Naive thymus-derived CD4-positive, alpha-beta T cell (primary cell): ENCODE measurements around the gene ZW10. TPM values are rescaled to one million over a fixed set of nuclear protein-coding genes. Genes with fewer than 3 reads are reported as not detected.
"Not testable (repeated sequence)": the region's sequence is repeated elsewhere in the genome, so short reads cannot be mapped to it uniquely, and the experiment has no call there.

Experiments used
- ATAC-seq: fragments of 150-1000 bp; cut with Tn5 transposase; 2 replicates; pipeline ENCODE4 v1.10.0; 2021; ENCODE audit warnings: mild to moderate bottlenecking, moderate library complexity
- CTCF ChIA-PET: fragments of 350-600 bp; sonication (Branson Sonifier 250); formaldehyde crosslinking; loops from one replicate; lab custom pipeline; 2021; ENCODE audit warnings: antibody characterized with exemption; lab: Charles Lee
- POLR2A ChIA-PET: fragments of 350-600 bp; sonication (Branson Sonifier 250); formaldehyde crosslinking; loops from one replicate; lab custom pipeline; 2021; ENCODE audit warnings: antibody characterized with exemption, inconsistent platforms; lab: Charles Lee
- DNase-seq, 9 donors: peaks; one replicate each; pipeline versions ENCODE4 v3.0.0 to v3.0.0-alpha.2; 2020 to 2022; ENCODE audit warnings: mixed read lengths in 1 of 9
- H3K27ac ChIP-seq: one replicate; pipeline ENCODE4 v1.7.0; 2013; ENCODE audit warnings: mild to moderate bottlenecking, low read depth, low read length, moderate library complexity
- H3K27me3 ChIP-seq, 2 donors: one replicate each; pipeline ENCODE4 v1.7.0; 2013; ENCODE audit warnings: low read length in 2 of 2, mild to moderate bottlenecking in 2 of 2, moderate library complexity in 2 of 2; ENCODE audit not compliant: control insufficient read depth in 2 of 2, insufficient read depth in 2 of 2
- H3K36me3 ChIP-seq, 3 experiments: 1 replicate in 2 of 3; 2 replicates in 1 of 3; pipeline ENCODE4 v1.7.0; 2013; ENCODE audit warnings: low read length in 3 of 3, mild to moderate bottlenecking in 3 of 3, moderate library complexity in 1 of 3; ENCODE audit not compliant: insufficient read depth in 3 of 3, control insufficient read depth in 2 of 3
- H3K4me1 ChIP-seq, 2 donors: one replicate each; pipeline ENCODE4 v1.7.0; 2013; ENCODE audit warnings: low read length in 2 of 2, mild to moderate bottlenecking in 2 of 2, moderate library complexity in 1 of 2; ENCODE audit not compliant: control insufficient read depth in 2 of 2, insufficient read depth in 2 of 2
- H3K4me3 ChIP-seq: 2 replicates; pipeline ENCODE4 v1.7.0; 2013; ENCODE audit warnings: mild to moderate bottlenecking, low read length
- H3K9me3 ChIP-seq, 3 experiments: 1 replicate in 2 of 3; 2 replicates in 1 of 3; pipeline ENCODE4 v1.7.0; 2013; ENCODE audit warnings: low read length in 3 of 3; ENCODE audit not compliant: control insufficient read depth in 2 of 3
- H3K27ac Mint-ChIP-seq, 9 donors: one replicate each; pipeline ENCODE4 v1.8.0; 2020 to 2022; ENCODE audit warnings: mixed read lengths in 9 of 9, mild to moderate bottlenecking in 8 of 9, moderate library complexity in 5 of 9, inconsistent platforms in 2 of 9
- H3K27me3 Mint-ChIP-seq, 5 donors: one replicate each; pipeline ENCODE4 v1.8.0; 2021 to 2022; ENCODE audit warnings: mixed read lengths in 5 of 5, mild to moderate bottlenecking in 1 of 5
- H3K36me3 Mint-ChIP-seq, 5 donors: one replicate each; pipeline ENCODE4 v1.8.0; 2020 to 2022; ENCODE audit warnings: mixed read lengths in 5 of 5, mild to moderate bottlenecking in 3 of 5, inconsistent platforms in 1 of 5
- H3K4me1 Mint-ChIP-seq, 7 donors: one replicate each; pipeline ENCODE4 v1.8.0; 2020 to 2022; ENCODE audit warnings: mixed read lengths in 7 of 7, mild to moderate bottlenecking in 3 of 7, inconsistent platforms in 1 of 7
- H3K4me3 Mint-ChIP-seq, 10 donors: one replicate each; pipeline ENCODE4 v1.8.0; 2020 to 2022; ENCODE audit warnings: mild to moderate bottlenecking in 10 of 10, mixed read lengths in 10 of 10, moderate library complexity in 6 of 10, inconsistent platforms in 2 of 10
- H3K9me3 Mint-ChIP-seq, 11 donors: one replicate each; pipeline ENCODE4 v1.8.0; 2020 to 2022; ENCODE audit warnings: mixed read lengths in 11 of 11, mild to moderate bottlenecking in 4 of 11, inconsistent platforms in 1 of 11, moderate library complexity in 1 of 11
- intact Hi-C, 2 donors: fragments of 100-400 bp; cut with micrococcal nuclease; formaldehyde crosslinking; loops; one replicate each; pipeline ENCODE4 v1.15.1; 2023
- polyA plus RNA-seq, 2 donors: library from polyadenylated mRNA; unstranded; fragments of 300-500 nt; fragmentation: Illumina TruSeq; gene quantifications; one replicate each; pipeline ENCODE4 v1.2.3, GENCODE V29; 2021
- total RNA-seq, 6 experiments: library from RNA in 5 of 6; stranded (reverse) in 5 of 6; gene quantifications; 1 replicate in 5 of 6; 2 replicates in 1 of 6; pipeline ENCODE4 v1.2.3 and lab custom pipeline; 2021 to 2026

Gene ZW10
- total and polyA plus RNA-seq, 7 experiments from 2014 or later = 5.0 to 21.2 (median 10.6) TPM

DNA sequence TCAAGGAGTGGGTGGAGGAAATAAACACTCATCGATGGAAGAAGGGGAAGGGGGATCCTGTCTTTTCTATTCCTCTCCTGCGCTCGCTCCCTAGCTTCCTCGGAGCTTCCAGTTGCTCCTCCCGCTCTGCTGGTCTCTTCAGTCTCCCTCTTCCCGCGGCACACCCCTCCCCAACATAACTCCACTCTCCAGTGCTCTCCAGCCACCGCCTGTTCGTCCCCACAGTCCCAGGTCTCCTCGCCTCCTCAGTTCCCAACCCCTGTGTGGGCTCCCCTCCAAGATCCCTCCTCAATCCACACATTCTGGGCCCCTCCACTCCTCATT, 438 bp downstream of the ZW10 start:
- Mint-ChIP-seq H3K4me1 (peaks cover 20 to 42% (median 33%) of the 10 kb centered on the region in 7 donors), H3K36me3 (peaks cover under 1 to 13% (median 4%) of the 10 kb centered on the region in 5 donors), H3K27ac (peak overlapping the region; percentile 80 to 97 (median 93)), H3K27me3 (peaks cover 0 to 10% (median 0%) of the 10 kb centered on the region in 5 donors), H3K4me3 (peak overlapping the region; percentile 92 to 100 (median 98)), H3K9me3 (no peaks in the 10 kb centered on the region)
- Histone ChIP-seq H3K27ac (peak overlapping the region; percentile 81), H3K9me3 (no peaks in the 10 kb centered on the region), H3K4me3 (peak overlapping the region; percentile 86), H3K4me1 (peaks cover 0 to 4% of the 10 kb centered on the region in 2 donors), H3K36me3 (peaks cover 0 to 13% (median 0%) of the 10 kb centered on the region in 3 experiments), H3K27me3 (no peaks in the 10 kb centered on the region)
- intact Hi-C loops = loop anchor here (1.0 to 10.0 kb wide), 11 partner anchors 24 to 1902 kb away; partner anchors contain the start of genes C11orf71 (in 2 of the 2), PTS (in 2 of the 2), RBM7 (in 2 of the 2) and TTC12 (in 2 of the 2)
- ATAC-seq (no peak), DNase-seq (peak in 2 of 9 donors; percentile 6 to 8)
- ChIA-PET POLR2A (interaction anchor here (0.6 kb wide), 1 partner anchor 1597 kb away, joined by 3 read pairs; no protein-coding TSS in a partner anchor), CTCF (interaction anchor here (0.5 to 0.8 kb wide), 2 partner anchors 458 to 460 kb away, joined by 3 read pairs; no protein-coding TSS in a partner anchor)

DNA sequence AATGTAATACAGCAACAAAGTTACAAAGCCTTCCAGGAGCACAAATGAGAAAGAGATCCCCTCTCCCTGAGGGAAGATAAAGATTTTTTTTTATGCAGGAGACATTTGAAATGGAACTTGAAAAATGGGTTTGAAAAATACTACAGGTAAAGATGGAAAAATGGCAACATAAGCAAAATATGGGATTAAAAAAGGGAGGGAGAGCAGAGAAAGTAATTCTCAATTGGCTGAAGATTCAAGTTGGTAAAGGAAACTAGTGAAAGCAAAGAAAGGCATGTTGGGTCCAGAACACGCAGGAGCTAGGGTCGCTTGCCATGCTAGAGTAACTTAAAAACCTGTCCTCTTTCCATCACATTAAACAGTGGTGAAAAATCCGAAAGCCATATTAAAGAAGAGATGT, 1.5 kb downstream of the ZW10 start:
- no peak for ATAC-seq
- peak overlapping the region in 2 of 9 donors; percentile 16 to 54 for H3K27ac Mint-ChIP-seq
- no peak overlapping the region for H3K27ac ChIP-seq
- H3K4me3 Mint-ChIP-seq = peak overlapping the region; percentile 64 to 100 (median 98)
- peaks cover 24 to 52% (median 43%) of the 10 kb centered on the region in 7 donors for H3K4me1 Mint-ChIP-seq
- intact Hi-C loops = loop anchor here (2.0 to 10.0 kb wide), 6 partner anchors 25 to 1685 kb away; partner anchors contain the start of genes PTS (in 1 of the 2), SDHD (in 1 of the 2) and TIMM8B (in 1 of the 2)
- ChIA-PET POLR2A (interaction anchor here (0.8 kb wide), 1 partner anchor 17 kb away, joined by 4 read pairs; no protein-coding TSS in a partner anchor), CTCF (no interaction called here)
- no peaks in the 10 kb centered on the region for H3K9me3 Mint-ChIP-seq
- no peaks in the 10 kb centered on the region for H3K9me3 ChIP-seq
- H3K27me3 ChIP-seq = no peaks in the 10 kb centered on the region
- DNase-seq = no peak
- no peak overlapping the region for H3K4me3 ChIP-seq
- H3K4me1 ChIP-seq = peaks cover 0 to 4% of the 10 kb centered on the region in 2 donors
- peaks cover 0 to 5% (median 0%) of the 10 kb centered on the region in 5 donors for H3K27me3 Mint-ChIP-seq
- H3K36me3 ChIP-seq = peaks cover 0 to 18% (median 6%) of the 10 kb centered on the region in 3 experiments
- peaks cover 10 to 23% (median 13%) of the 10 kb centered on the region in 5 donors for H3K36me3 Mint-ChIP-seq

DNA sequence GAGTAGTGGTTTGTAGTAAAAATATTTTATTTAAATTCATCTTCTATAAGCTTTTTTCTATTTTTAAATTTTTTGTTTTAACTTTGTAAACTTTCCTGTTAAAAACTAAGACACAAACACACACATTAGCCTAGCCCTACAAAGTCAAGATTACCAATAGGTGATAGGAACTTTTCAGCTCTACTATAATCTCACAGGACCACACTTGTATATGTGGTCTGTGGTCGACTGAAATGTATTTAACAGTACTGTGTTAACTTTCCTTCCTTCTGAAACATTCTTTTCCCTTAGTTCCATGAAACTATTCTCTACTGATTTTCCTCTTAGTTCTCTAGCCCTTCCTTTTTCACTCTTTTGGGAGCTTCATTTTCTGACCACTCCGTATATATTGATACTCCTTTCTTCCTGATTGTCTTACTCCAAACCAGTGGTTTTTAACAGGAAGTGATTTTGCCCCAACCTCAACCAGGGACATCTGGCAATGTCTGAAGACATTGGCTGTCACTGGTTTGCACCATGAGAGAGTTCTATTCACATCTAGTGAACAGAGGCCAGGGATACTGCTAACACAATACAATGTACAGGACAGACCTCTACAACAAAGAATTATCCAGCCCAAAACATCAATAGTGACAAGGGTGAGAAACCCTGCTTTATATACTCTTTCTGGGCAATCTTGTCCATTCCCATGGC, 8.8 kb downstream of the ZW10 start:
- H3K4me3 ChIP-seq = no peak overlapping the region
- Mint-ChIP-seq H3K4me3 (no peak overlapping the region), H3K36me3 (peaks cover 20 to 51% (median 40%) of the 10 kb centered on the region in 5 donors), H3K4me1 (peaks cover 12 to 35% (median 26%) of the 10 kb centered on the region in 7 donors), H3K9me3 (peaks cover 0 to 2% (median 0%) of the 10 kb centered on the region in 11 donors), H3K27me3 (no peaks in the 10 kb centered on the region), H3K27ac (peak overlapping the region in 1 of 9 donors; percentile 85)
- H3K27ac ChIP-seq = no peak overlapping the region
- intact Hi-C loops = no loop called here
- H3K9me3 ChIP-seq = no peaks in the 10 kb centered on the region
- DNase-seq (no peak), ATAC-seq (no peak)
- H3K27me3 ChIP-seq = no peaks in the 10 kb centered on the region
- peaks cover 4 to 31% (median 6%) of the 10 kb centered on the region in 3 experiments for H3K36me3 ChIP-seq
- CTCF ChIA-PET = no interaction called here
- H3K4me1 ChIP-seq = no peaks in the 10 kb centered on the region
- POLR2A ChIA-PET = interaction anchor here (0.6 kb wide), 1 partner anchor 566 kb away, joined by 3 read pairs; no protein-coding TSS in a partner anchor

DNA sequence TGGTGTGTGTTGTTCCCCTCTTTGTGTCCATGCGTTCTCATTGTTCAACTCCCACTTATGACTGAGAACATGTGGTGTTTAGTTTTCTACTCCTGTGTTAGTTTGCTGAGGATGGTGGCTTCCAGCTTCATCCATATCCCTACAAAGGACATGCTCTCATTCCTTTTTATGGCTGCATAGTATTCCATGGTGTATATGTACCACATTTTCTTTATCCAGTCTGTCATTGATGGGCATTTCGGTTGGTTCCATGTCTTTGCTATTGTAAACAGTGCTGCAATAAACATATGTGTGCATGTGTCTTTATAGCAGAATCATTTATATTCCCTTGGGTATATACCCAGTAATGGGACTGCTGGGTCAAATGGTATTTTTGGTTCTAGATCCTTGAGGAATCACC, 10.5 kb downstream of the ZW10 start:
- H3K4me3 Mint-ChIP-seq, H3K27me3 Mint-ChIP-seq, H3K27me3 ChIP-seq, H3K4me3 ChIP-seq, H3K27ac Mint-ChIP-seq, H3K9me3 ChIP-seq, H3K27ac ChIP-seq, H3K4me1 ChIP-seq, ATAC-seq, CTCF ChIA-PET, DNase-seq, POLR2A ChIA-PET, H3K9me3 Mint-ChIP-seq: not testable (repeated sequence)
- Mint-ChIP-seq H3K4me1 (peaks cover 9 to 23% (median 19%) of the 10 kb centered on the region in 7 donors), H3K36me3 (peaks cover 24 to 56% (median 40%) of the 10 kb centered on the region in 5 donors)
- peaks cover 4 to 40% (median 6%) of the 10 kb centered on the region in 3 experiments for H3K36me3 ChIP-seq
- intact Hi-C loops = loop anchor here in 1 of 2 donors (1.0 kb wide), 1 partner anchor 13 kb away; no protein-coding TSS in a partner anchor

DNA sequence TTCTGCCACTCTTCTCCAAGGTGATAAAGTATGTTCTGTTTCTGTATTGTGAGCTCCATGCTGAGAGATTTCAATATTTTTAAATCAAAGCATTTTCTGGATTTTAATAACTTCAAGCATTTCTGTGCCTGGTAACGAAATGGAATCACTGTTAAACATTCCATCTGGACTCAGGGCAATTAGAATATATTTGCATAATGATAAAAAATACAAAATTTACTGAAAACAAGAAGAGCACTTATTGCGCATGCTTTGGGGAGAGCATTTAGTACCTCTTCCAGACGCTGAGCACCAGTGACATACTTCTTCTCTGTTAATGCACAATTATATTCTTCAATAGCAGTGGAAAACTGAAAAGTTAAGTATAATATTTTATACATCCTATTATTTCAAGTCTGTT, 13.3 kb downstream of the ZW10 start:
- no peak for ATAC-seq
- no peak for DNase-seq
- Mint-ChIP-seq H3K9me3 (peaks cover 0 to 2% (median 0%) of the 10 kb centered on the region in 11 donors), H3K27ac (no peak overlapping the region), H3K36me3 (peaks cover 20 to 57% (median 33%) of the 10 kb centered on the region in 5 donors), H3K4me1 (peaks cover 2 to 12% (median 6%) of the 10 kb centered on the region in 7 donors), H3K27me3 (no peaks in the 10 kb centered on the region), H3K4me3 (no peak overlapping the region)
- CTCF ChIA-PET = interaction anchor here (0.6 kb wide), 1 partner anchor 402 kb away, joined by 3 read pairs; no protein-coding TSS in a partner anchor
- Histone ChIP-seq H3K4me1 (no peaks in the 10 kb centered on the region), H3K4me3 (no peak overlapping the region), H3K27me3 (no peaks in the 10 kb centered on the region), H3K36me3 (peaks cover 4 to 44% (median 4%) of the 10 kb centered on the region in 3 experiments), H3K27ac (no peak overlapping the region), H3K9me3 (no peaks in the 10 kb centered on the region)
- intact Hi-C loops = no loop called here
- POLR2A ChIA-PET = no interaction called here

DNA sequence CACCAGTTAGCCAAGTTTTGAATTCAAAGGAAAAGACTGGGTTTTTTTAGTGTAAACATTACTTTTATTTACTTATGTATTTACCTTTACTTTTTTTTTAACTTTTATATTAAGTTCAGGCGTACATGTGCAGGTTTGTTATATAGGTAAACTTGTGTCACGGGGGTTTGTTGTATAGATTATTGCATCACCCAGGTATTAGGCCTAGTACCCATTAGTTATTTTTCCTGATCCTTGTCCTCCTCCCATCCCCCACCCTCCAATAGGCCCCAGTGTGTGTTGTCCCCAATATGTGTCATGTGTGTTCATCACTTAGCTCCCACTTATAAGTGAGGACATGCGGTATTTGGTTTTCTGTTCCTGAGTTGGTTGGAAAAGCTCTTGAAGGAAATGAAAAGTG, 20.6 kb downstream of the ZW10 start:
- no peaks in the 10 kb centered on the region for H3K27me3 ChIP-seq
- no peaks in the 10 kb centered on the region for H3K27me3 Mint-ChIP-seq
- H3K27ac Mint-ChIP-seq = no peak overlapping the region
- H3K36me3 ChIP-seq = peaks cover 0 to 33% (median 8%) of the 10 kb centered on the region in 3 experiments
- ChIA-PET CTCF (no interaction called here), POLR2A (no interaction called here)
- H3K27ac ChIP-seq = no peak overlapping the region
- H3K9me3 ChIP-seq = no peaks in the 10 kb centered on the region
- H3K4me1 ChIP-seq = no peaks in the 10 kb centered on the region
- H3K36me3 Mint-ChIP-seq = peaks cover 10 to 33% (median 19%) of the 10 kb centered on the region in 5 donors
- no peaks in the 10 kb centered on the region for H3K4me1 Mint-ChIP-seq
- ATAC-seq = no peak
- no peak overlapping the region for H3K4me3 ChIP-seq
- H3K4me3 Mint-ChIP-seq = no peak overlapping the region
- DNase-seq = no peak
- intact Hi-C loops = no loop called here
- H3K9me3 Mint-ChIP-seq = no peaks in the 10 kb centered on the region
